Measurements from ENCODE around the gene EDN3.

EDN3 gene

DNA sequence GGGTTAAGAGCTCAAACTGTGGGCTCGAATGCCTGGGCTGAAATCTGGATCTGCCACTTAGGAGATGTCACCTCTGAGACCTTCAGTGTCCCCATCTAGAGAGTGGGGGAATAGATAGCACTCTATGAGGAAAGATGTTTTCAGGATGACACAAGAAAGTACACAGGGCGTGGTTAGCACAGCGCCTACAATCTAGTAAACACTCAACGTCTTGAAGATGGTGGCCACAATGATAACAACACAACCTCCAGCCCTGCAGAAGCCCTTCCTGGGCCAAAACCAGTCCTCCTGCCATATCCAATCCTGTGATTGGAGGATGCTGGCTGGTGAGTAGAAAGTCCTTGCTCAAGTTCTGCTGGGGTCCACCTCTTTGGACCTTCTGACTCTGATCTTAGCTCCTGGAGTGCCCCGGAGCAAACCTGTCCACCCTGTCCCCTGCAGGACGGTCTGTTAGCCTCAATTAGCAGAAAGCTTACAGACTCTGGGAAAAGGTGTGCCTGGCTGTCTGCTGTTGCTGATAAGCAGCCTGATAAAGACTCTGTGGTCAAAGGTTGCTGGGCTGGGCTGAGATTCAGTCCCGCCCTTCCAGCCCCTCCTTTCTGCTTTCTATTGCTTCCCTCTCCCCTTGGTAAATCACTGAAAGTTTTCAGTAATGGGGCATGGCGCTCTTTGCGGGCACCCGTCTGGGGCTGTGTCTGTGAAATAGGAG is 8.2 kb downstream of the EDN3 start:
- no peak for DNase-seq (ENCODE audit: low spot score)

DNA sequence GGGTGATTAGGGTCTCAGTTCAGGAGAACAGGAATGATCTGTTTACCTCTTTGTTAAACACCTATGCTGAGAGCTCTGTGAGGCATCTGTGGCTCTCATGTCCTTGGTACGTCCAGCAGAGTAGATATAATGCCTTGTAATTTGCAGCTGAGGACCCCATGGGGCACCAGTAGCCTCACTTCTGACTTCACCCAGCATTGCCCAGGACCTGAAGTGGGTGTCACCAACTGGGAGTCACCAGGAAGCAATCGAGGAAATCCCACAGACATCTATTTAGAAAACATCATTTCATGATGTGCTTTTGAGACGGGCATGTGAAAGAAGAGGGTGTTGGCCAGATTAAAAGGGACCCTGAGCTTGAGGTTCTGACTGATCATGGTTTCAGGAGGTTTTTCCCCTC is 8.8 kb downstream of the EDN3 start:
- DNase-seq (ENCODE audit: low spot score) = no peak

DNA sequence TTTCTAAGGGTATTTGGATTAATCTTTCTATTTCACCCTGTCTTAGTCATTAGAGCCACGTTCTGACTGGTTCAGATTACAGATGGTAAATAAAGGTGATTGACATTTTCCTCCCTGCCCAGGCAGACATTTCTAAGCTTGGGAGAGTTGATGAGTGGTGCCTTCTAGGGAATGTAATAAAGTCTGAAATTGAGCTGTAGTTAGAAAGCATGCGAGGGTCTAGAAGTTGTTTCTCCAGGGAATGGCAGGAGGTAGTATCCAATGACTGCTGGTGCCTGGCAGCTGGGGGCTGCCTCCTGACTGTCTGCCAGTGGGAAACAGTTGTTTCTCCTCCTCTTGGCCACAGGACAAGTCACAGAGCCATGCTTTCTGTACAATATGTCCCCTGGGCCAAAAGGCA is 14.6 kb downstream of the EDN3 start:
- DNase-seq (ENCODE audit: low spot score) = no peak

DNA sequence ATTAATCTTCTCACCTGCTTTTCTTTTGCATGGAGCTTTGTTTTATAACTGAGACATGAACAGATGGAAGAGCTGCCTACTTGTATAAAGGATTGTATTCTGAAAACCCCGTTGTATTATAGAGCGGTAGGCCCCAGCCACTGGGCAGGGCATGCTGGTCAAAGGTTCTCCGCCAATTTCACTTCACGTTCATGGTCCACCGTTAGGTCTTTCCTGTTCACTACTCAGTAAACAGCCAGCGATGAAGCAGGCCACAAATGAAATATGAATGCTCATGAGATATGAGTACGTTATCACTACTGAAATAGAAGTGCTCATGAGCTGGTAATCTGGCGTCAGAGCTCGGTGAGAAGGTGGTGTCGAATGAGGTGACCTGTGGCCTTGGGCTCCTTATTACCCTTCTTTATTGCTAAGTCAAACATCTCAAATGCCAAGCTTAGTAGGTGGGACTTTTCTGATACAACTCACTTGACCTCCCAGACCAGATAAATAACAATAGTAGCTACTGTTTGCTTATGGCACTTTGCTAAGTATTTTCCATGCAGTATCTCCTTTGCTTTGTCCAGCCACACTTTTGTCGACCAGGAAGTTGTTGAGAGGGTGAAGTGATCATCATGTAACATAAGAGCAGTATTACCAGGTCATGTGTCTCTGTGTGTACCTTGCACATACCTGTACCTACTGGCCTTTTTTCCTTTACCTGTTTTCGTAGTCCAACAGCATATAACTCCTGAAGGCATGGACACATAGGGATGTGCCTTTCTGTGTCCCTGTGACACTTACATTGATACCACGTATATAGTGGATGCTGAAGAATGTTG is 16.7 kb downstream of the EDN3 start:
- no peak for DNase-seq (ENCODE audit: low spot score)

DNA sequence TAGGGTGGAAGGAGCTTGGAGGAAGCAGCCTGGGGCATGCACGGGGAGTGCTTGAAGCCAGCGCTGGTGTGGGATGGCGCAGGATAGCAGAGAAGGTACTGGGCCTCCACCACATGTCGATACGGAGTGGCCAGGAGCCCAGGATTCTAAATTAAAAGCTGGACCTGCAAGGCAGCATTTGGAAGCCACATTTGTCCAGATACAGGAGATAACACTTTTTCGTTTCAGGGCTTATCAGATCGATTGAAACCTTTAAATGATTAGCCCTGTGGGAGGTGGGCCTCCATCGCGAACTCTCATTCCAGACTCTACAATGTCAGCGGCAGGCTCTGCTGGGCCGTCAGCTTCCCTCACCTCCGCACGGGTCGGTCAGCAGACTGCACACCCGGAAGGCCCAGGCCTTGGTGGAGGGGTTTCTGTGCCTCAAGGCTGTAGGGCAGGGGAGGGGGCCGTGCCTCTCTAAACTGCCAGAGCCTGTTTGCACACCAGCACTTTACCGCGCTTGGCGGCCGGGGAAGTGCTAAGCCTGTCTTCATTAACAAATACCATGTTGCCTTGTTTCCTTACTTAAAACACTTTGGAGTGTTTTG is 17.9 kb downstream of the EDN3 start:
- DNase-seq (ENCODE audit: low spot score) = no peak

DNA sequence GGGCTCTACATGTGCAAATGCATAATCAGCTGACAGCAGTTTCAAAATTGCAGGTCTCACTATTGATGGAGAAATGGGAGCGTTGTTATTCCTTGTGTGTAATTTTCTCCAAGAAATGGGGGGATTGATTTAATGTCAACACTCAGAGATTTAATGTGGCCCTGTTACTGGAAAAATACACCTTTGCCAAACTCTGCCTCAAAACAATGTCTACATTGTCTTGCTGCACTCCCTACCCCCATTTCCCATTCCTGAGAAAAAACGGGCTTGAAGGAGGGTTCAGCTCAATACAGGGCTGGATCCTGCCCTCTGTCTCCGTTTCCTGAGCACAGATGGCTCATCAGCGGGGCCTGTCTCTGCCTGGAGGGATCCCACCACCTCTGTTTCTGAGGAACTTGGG is 18.4 kb downstream of the EDN3 start:
- DNase-seq (ENCODE audit: low spot score) = no peak

DNA sequence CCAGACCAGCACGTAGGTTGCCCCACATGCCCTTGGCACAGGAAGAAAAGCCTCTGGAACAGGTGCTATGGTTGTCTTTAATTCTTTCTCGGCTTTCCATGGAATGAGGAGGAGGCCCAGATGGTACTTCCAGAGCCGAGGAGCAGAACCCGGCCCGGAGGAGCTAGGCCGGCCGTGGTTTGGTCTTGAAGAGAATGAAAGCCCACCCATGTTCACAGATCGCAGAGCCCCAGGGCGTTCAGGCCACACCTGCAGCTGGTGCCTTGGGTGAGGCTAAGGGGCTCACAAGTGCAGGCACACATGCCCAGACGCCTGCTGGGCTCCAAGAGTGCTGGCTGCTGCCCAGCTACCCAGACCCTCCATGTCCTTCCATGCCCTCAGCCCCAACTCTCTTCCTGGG is 20.0 kb downstream of the EDN3 start:
- no peak for DNase-seq (ENCODE audit: low spot score)

DNA sequence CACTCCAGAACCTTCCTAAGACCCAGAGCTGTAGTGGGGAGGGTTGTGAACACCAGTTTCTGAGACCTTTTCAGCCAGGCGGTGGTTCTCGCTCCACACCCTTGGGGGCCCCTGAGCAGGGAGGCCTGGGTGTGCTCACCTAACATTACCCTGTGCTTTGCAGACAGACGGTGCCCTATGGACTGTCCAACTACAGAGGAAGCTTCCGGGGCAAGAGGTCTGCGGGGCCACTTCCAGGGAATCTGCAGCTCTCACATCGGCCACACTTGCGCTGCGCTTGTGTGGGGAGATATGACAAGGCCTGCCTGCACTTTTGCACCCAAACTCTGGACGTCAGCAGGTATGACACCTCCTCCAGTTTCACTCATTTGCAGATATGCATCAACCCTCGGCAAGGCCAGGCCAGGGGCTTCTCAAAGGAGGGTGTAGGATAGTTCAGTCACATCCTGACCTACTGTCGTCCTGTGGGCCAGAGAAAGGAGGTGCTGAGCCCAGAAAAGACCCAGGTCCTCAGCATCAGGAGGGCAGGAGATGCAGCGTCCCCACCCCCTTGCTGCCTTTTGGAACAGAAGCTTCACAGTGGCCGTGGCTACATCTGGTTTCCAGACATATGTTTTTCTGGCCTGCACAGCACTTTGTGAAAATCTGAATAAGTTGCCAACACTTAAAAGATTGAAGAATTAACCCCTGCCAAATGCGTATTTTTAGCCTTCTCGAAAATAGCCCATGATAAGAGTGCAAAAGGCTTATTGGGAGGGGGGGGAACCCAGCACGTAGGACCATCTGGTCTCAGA is 20.6 kb downstream of the EDN3 start:
- no peak for DNase-seq (ENCODE audit: low spot score)

DNA sequence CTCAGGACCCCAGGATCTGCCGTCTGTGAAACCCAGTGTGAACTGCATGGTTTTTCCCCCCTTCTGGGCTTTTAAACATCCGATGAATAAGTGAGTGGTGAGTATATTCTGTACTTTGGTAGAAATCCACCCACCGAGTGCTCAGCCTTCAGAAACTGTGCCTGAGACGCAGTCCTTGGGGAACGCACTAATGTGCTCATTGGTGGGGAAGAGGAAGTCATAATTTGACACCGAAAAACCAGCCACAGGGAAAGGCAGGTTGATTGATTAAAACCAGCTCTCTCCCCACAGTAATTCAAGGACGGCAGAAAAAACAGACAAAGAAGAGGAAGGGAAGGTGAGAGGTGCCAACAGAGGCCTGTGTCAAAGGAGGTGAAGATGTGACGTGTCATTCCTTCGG is 21.7 kb downstream of the EDN3 start:
- no peak for DNase-seq (ENCODE audit: low spot score)

DNA sequence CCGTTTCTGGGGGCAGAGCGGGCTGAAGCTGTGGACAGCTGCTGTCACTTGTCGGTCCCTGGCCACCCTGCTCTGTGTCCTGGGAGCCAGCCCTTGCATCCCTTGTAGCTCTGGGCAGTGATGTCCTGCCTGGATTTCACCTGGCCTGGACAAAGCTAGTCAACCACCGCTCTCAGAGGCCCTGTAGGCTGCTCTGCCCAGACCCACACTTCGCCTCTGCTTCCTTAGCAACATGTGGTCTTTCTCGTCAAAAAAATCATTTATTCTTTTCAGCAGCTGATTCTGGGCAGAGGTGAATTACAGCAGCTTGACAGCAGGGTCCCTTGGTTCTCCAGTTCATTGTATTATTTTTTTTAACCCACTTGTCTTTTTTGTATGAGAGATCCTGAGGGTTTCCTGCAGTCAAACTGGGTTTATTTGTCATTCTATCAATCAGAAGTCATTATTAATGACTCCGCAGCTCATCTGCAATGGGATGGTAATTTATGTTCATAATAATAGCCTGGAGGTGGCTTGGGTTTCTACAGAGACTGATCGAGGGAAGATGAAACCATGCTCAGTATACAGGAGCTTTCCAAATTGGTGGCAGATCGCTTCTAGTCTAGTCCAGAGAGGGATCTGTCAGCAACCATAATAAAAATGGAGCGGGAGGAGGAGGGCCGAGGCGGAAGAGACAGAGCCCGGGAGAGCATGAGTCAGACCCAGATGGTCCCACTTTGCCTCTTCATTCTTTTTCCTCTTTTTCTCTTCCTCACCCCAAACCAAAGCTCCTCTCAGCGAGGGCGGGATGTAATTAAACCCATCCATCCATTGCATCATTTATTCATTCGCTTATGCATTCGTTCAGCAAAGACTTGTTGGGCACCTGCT is 22.4 kb downstream of the EDN3 start:
- no peak for DNase-seq (ENCODE audit: low spot score)

DNA sequence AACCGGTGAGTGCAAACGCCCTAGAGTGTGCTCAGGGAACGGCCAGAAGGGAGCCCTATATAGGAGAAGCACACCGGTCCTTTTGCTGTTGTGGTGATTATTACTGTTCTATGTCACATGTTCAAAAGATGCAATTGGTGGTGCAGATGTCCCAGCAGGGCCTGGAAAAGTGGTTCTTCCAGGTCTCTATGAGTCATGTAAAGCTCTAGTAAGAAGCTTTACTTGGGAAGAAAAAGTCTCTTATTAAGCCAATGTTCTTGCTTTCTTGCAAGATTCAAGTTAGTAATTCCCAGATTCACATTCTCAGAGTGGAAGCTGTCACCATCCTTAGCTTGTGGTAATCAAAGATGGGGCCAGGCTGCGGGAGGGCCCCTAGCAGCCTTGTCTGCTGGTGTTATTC is 23.3 kb downstream of the EDN3 start:
- DNase-seq (ENCODE audit: low spot score) = no peak

DNA sequence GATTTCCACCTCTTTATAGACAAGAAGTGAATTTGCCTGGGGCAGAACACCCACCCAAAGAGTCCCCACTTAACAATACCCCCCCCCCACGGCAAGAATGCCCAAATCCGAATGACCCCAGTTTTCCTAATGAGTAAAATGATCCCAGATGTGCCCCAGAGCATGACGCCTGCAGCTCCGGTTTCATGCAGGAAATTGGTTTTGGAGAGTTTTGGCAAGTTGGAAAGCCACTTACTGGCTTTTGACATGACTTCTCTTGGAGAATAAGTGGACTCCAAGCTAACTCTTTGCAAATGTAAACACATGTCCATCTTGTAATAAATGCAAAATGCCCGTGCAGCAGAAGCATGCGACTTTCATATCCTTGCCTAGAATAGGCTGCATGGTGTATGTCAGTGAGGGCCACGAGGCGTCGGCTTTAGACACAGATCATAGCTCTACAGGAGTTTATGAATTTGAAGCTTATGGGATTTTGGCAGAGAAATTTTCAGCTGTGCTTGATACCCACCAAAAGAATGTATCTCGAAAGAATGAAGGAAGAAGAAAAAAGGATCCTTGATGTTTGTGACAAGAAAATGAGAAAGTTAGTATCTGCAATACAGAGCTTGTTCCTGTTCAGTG is 24.2 kb downstream of the EDN3 start:
- DNase-seq (ENCODE audit: low spot score) = no peak

DNA sequence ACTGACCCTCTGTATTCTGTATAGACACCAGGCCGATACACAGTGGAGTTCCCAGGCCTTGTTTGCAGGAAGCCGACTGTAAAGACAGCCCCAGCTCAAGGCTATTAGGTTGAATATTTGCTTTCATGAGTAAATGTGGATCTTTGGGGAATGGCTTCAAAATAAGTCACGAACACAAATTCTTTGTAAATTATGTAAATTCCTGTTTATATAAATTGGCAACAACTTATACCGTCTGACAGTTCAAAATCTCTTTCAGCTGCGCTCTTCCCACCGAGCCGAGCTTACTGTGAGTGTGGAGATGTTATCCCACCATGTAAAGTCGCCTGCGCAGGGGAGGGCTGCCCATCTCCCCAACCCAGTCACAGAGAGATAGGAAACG is 24.7 kb downstream of the EDN3 start:
- DNase-seq (ENCODE audit: low spot score) = no peak

DNA sequence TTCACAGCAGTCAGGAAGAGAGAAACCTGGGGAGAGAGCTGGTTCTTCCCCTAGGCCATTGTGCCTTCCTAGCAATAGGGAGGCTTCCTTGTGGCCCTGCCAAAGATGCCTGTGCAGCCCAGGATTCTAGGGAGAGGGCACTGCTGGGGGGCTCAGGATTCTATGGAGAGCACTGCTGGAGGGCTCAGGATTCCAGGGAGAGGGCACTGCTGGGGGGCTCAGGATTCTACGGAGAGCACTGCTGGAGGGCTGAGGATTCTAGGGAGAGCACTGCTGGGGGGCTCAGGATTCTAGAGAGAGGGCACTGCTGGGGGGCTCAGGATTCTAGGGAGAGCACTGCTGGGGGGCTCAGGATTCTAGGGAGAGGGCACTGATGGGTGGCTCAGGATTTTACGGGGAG is 25.8 kb downstream of the EDN3 start:
- DNase-seq (ENCODE audit: low spot score) = no peak

DNA sequence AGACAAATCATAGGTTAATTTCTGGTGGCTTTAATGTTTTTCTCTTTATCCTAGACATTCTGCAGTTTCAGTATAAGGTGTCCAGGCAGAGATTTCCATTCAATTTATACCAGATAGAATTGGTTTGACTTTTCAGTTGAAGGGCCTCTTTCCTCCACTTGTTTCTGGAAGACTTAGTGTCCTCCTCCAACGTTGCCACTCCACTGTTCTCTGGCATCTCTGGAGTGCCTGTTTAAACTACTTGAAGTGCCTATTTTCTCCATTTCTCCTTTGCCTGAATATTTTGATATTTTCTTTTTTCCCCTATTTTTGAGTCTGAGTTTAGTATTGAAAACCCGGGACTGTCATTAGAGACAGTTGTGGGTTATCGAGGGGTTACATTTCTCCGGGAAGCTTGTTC is 27.7 kb downstream of the EDN3 start:
- no peak for DNase-seq (ENCODE audit: low spot score)

DNA sequence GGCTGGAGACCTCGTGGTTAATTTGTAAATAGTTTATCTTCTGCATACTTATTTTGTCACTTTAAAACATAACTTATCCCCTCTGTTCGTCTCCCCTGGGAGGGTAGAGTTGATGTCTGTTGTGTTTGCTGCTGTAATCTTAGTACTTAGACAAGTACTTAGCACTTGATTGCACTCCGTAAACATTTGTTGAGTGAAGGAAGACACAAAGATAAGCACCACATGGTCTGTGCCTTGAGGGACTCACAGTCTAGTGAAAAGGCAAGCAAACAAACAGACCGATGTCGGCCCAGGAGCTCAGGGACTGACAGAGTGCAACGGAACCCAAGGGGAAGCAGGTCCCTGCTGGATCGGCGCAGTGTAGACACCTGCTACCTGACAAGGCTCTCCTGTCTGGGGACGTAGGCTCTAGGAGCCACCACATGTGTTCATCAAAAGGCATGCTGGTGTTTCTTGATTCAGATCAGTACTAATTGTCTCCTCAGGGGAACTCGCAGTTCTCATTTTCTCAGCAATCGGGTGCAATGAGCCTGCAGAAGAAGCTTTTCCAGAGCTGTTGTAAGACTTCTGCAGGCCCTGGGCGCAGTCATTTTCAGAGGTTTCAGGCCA is 31.4 kb downstream of the EDN3 start:
- DNase-seq (ENCODE audit: low spot score) = no peak

DNA sequence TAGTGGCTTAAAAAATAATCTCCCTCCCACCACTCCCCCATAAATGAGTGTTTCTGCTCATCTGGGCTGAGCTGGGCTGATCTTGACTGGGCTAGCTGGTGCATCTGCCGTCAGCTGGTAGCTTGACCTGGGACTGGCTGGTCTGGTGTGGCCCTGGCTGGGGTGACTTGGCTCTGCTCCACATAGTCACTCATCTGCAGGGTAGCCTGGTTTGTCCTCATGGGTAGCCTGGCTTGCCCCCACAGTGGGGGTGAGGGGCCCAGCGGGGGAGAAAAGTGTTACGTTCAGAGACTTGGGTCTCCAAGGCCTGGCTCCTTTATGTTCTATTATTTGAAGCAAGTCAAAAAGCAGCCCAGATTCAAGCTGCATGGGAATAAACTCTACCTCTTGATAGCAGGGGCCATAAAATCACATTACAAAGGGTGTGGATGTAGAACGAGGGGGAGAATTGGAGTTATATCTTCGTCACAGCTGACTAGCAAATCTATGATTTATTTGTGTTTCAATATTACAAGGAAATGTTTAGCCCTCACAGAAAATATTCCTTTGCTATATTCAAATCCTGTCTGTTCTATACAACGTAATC is 32.9 kb downstream of the EDN3 start:
- DNase-seq (ENCODE audit: low spot score) = no peak

DNA sequence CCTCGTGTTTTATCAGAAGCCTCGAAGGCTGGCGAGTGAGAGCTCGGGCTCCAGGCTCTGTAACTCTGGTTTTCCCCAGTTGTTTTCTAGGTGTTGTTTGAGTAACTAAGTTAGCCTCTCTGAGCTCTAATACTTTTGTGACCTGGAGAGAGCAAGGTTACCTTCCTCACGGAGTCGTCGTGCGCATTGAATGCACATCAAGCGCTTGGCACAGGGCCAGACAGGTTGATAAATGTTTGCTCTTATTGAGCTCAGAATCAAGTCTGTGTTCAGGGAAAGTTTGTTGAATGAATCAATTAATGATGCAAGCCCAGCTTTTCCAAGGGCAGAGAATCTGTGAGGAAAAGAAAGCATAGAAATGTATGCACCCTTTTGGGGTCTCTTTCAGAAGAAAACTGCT is 33.5 kb downstream of the EDN3 start:
- no peak for DNase-seq (ENCODE audit: low spot score)

DNA sequence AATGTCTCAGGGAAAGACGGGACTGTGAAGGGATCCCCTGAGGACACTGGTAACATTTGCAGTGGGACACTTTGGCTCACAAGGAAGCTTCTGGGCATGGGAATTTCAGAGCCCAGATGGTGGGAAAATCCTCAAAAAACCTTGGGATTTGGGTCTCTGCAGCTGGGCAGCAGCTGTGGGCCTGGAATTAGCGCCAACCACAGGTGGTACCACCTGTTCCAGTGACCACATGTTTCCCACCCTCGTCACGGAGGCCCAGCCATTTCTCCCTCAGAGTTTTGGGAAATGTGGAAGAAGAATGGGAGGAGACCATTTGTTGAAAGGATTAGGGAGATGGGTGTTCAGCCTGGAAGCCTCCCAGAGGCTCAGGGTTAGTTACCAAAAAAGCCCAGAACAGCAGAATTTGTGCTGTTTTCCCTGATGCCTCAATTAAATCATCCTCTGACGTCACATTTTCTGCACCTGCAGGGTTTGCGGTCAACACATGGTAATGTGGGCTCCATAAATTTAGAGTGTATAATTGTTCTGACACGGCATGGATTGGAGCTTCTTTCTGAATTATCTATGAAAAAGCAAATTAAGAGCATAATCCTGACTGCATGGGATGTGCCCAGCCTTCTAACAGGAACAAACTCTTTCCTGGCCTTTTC is 34.4 kb downstream of the EDN3 start:
- no peak for DNase-seq (ENCODE audit: low spot score)

DNA sequence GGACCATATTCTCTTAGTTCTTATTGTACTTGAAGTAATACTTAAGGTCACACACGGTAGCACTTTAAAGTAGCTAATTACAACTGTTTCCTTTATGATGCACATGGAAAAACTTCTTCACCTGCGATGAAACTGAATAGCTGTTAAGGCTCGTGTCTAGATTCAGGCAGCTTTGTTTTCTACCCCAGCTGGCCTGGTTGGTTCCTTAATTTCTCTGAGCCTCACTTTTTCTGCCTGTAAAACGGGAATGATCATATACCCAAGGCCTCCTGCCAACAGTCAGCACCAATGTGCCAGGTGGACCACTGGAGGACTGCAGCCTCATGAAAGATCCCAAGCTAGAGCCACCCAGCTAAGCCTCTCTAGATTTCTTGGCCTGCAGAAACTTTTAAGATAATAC is 35.0 kb downstream of the EDN3 start:
- no peak for DNase-seq (ENCODE audit: low spot score)

Measured in CD4-positive, alpha-beta T cell treated with Interleukin-15 for 4 hours (primary cell).